ENCODE data around the gene WNT8B.

WNT8B gene

DNA sequence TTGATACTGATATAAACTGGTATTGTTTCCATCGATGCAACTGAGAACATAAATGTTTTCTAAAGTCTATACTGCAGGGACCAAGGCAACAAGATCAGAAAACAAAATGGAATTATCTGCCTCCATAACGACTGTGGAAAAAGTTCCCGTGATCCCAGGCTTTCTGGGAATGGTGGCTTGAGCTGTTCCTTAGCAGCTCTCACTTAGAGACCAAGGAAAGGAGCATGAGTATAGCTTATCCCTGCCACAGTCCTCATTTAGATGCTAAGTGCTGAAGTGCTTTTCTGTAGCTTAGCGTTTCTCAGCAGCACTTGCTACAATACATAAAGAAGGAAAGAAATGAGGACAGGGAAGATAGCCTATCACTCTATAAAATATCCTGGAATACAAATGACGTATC is 5.5 kb downstream of the WNT8B start:
- no peak overlapping the region for H3K4me3 ChIP-seq (ENCODE audit: low read depth, low read length)
- no peak for DNase-seq (ENCODE audit: low read depth)
- no peak for TF ChIP-seq MYC (IDR thresholded peaks at IDR 0.05; ENCODE audit: low read depth, low read length)
- TF ChIP-seq, protein P1, sequence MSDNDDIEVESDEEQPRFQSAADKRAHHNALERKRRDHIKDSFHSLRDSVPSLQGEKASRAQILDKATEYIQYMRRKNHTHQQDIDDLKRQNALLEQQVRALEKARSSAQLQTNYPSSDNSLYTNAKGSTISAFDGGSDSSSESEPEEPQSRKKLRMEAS (IDR thresholded peaks at IDR 0.05; ENCODE audit: low read depth, low read length), result no peak
- TF ChIP-seq, protein P2, sequence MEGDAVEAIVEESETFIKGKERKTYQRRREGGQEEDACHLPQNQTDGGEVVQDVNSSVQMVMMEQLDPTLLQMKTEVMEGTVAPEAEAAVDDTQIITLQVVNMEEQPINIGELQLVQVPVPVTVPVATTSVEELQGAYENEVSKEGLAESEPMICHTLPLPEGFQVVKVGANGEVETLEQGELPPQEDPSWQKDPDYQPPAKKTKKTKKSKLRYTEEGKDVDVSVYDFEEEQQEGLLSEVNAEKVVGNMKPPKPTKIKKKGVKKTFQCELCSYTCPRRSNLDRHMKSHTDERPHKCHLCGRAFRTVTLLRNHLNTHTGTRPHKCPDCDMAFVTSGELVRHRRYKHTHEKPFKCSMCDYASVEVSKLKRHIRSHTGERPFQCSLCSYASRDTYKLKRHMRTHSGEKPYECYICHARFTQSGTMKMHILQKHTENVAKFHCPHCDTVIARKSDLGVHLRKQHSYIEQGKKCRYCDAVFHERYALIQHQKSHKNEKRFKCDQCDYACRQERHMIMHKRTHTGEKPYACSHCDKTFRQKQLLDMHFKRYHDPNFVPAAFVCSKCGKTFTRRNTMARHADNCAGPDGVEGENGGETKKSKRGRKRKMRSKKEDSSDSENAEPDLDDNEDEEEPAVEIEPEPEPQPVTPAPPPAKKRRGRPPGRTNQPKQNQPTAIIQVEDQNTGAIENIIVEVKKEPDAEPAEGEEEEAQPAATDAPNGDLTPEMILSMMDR (IDR thresholded peaks at IDR 0.05; ENCODE audit: low read depth, low read length), result no peak
- TF ChIP-seq POLR2A (IDR thresholded peaks at IDR 0.05; ENCODE audit: extremely low read depth, insufficient read length), result no peak

DNA sequence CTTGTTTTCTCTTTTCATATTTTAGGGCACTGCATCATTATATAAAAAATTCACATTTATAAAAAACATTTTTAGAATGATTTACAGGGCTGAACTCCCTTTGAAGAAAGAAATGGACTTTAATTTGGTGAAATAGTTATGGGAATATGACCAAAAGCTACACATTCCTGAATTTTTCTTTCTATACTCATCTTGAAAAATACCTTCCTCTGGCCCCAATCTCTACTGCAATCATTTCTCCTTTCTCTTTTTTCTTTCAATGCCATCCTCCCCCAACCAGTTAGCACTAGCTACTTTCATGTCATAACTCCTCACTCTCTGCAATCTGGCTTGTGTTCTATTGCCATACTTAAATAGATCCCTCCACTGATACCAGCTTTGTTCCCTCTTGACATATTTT is 6.2 kb downstream of the WNT8B start:
- TF ChIP-seq, protein P1 (IDR thresholded peaks at IDR 0.05; ENCODE audit: low read depth, low read length), result no peak
- TF ChIP-seq, protein P2 (IDR thresholded peaks at IDR 0.05; ENCODE audit: low read depth, low read length), result no peak
- TF ChIP-seq POLR2A (IDR thresholded peaks at IDR 0.05; ENCODE audit: extremely low read depth, insufficient read length) (no peak), MYC (IDR thresholded peaks at IDR 0.05; ENCODE audit: low read depth, low read length) (no peak)
- DNase-seq (ENCODE audit: low read depth), result no peak
- H3K4me3 ChIP-seq (ENCODE audit: low read depth, low read length), result no peak overlapping the region

DNA sequence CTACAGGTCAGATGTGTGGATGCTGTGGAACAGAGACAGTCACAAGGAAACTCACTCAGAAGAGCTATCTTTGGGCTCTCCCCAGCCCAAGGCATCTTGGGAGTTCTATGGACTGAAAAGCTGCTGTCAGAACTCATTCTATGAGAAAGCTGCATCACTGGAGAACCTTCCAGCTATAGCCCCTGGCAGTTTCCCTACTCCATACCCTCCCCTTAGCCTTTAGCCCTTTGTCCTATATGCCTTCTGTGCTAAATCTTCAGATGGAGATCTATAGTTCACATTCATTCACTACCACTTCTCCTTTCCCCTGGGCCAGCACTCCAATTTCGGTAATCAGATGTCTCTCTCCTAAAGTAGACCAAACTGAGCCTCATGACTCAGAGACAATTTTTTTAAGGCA is 6.9 kb downstream of the WNT8B start:
- no peak for DNase-seq (ENCODE audit: low read depth)
- TF ChIP-seq POLR2A (IDR thresholded peaks at IDR 0.05; ENCODE audit: extremely low read depth, insufficient read length), result no peak
- TF ChIP-seq, protein P2 (IDR thresholded peaks at IDR 0.05; ENCODE audit: low read depth, low read length), result no peak
- TF ChIP-seq, protein P1 (IDR thresholded peaks at IDR 0.05; ENCODE audit: low read depth, low read length), result no peak
- no peak overlapping the region for H3K4me3 ChIP-seq (ENCODE audit: low read depth, low read length)

DNA sequence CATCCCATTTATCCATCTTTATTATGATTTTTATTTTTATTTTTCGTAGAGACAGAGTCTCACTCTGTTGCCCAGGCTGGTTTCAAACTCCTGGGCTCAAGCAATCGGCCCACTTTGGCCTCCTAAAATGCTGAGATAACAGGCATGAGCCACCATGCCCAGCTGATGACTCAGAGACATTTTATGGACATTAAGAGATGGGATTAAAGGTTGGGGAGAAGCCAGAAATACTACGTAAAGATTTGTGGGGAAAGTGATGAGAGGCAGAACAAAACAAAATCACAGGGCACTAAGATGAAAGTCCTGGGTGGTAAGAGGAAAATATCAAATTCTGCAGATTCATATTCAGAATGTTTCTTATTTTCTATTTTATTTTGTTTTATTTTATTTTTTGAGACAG is 7.6 kb downstream of the WNT8B start:
- no peak overlapping the region for H3K4me3 ChIP-seq (ENCODE audit: low read depth, low read length)
- no peak for DNase-seq (ENCODE audit: low read depth)
- TF ChIP-seq, protein P1 (IDR thresholded peaks at IDR 0.05; ENCODE audit: low read depth, low read length), result no peak
- no peak for TF ChIP-seq MYC (IDR thresholded peaks at IDR 0.05; ENCODE audit: low read depth, low read length)
- no peak for TF ChIP-seq POLR2A (IDR thresholded peaks at IDR 0.05; ENCODE audit: extremely low read depth, insufficient read length)
- TF ChIP-seq, protein P2 (IDR thresholded peaks at IDR 0.05; ENCODE audit: low read depth, low read length), result no peak

DNA sequence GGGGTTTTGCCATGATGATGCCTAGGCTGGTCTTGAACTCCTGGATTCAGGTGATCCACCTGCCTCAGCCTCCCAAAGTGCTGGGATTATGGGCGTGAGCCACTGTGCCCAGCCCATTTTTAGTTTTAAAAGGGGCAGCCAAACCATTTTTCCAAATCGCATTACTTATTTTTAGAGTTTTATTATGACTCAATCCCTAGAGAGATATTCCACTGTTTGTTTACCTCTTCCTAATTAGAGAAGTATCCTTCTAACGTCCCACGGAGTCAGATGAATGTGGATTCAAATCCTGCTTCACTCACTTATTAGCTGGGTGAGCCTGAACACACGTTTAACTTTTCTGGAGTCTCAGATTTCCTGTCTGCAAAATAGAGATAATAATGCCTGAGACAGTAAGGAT is 15.2 kb downstream of the WNT8B start:
- TF ChIP-seq, protein P1 (IDR thresholded peaks at IDR 0.05; ENCODE audit: low read depth, low read length), result no peak
- TF ChIP-seq, protein P2 (IDR thresholded peaks at IDR 0.05; ENCODE audit: low read depth, low read length), result no peak
- no peak for TF ChIP-seq POLR2A (IDR thresholded peaks at IDR 0.05; ENCODE audit: extremely low read depth, insufficient read length)
- TF ChIP-seq MYC (IDR thresholded peaks at IDR 0.05; ENCODE audit: low read depth, low read length), result no peak

DNA sequence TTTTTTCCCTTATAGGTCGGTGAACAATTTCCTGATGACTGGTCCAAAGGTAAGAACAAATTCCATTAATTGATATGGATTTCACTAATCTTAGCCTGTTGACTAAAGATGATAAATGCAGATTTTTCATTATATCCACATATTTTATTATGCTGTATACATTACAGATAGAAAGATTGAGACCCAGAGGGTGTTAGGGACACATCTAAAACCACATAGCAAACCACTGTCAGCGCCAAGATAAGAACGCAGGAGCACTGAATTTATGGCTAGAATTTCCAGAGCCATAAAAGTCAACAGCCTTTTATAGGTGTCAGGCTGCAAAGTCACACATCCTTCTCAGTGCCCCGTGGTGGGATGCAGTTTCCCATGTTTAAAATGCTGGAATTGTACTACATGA is 16.2 kb downstream of the WNT8B start:
- TF ChIP-seq, protein P1 (IDR thresholded peaks at IDR 0.05; ENCODE audit: low read depth, low read length), result no peak
- TF ChIP-seq POLR2A (IDR thresholded peaks at IDR 0.05; ENCODE audit: extremely low read depth, insufficient read length), result no peak
- DNase-seq (ENCODE audit: low read depth), result no peak
- H3K4me3 ChIP-seq (ENCODE audit: low read depth, low read length), result no peak overlapping the region

More for the DNA sequence above, 15.2 kb downstream of the WNT8B start:
- DNase-seq (ENCODE audit: low read depth), result no peak
- H3K4me3 ChIP-seq (ENCODE audit: low read depth, low read length), result no peak overlapping the region
